GM18520 (cell line): ENCODE measurements around the gene UNKL.
A peak's percentile ranks its signal among the peaks of the same experiment; 100 is the strongest.

Source experiments
- ATAC-seq: cut with Tn5 transposase; IDR thresholded peaks from one replicate; pipeline ENCODE4 v1.9.1; 2021; ENCODE audit not compliant: unreplicated experiment

Gene UNKL

DNA sequence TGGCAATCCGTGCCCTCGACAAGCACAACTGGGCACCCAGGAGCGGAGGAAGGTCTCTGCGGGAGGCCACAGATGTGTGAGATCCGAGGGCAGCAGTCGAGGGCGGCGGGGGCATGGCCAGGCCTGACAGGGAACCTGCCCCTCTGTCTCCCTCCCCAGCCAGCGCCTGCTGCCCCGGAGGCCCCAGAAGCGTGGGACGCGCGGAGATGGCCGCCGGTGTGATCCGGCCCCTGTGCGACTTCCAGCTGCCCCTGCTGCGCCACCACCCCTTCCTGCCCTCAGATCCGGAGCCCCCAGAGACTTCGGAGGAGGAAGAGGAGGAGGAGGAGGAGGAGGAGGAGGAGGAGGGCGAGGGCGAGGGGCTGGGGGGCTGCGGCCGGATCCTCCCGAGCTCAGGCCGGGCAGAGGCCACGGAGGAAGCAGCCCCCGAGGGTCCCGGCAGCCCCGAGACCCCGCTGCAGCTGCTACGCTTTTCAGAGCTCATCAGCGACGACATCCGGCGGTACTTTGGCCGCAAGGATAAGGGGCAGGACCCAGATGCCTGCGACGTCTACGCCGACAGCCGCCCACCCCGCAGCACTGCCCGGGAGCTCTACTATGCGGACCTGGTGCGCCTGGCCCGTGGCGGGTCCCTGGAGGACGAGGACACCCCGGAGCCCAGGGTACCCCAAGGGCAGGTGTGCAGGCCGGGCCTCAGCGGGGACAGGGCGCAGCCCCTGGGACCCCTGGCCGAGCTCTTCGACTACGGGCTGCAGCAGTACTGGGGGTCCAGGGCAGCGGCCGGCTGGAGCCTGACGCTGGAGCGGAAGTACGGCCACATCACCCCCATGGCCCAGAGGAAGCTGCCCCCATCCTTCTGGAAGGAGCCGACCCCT, 18.1 kb upstream of the UNKL start:
- ATAC-seq = no peak

DNA sequence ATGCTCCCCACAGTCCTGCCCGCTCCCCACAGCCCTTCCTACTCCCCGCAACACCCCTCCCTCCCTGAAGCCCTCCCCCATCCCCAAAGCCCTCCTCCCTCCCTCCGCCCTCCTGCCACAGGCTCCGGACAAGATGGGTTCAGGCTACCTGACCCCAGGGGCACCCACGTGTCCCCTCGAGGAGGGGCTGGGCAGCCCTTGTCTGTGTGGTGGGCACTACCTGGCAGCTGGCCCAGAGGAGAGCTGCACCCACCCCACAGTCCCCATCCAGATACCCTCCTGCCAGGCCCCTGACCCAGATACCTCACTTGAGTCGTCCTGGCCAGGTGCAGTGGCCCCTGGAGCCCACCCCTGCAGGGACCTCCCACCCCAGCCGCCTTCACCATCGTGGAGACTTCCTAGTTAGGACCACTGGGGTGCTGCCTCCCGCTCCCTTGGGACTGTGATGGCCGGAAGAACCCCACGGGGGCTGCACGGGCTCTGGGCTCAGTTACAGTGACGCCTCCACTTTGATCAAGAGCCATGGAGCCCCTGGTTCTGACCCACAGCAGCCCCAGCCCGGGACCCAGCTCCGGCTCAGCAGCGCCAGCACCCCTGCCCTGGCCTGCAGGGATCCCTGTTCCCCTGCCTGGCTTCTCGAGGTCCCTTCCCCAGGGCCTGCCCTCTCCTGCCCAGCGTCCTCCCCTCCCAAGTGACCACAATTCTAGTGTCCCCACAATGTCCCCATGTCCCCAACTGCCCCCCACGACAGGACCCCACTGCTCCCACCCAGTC, 17.2 kb upstream of the UNKL start:
- no peak for ATAC-seq

DNA sequence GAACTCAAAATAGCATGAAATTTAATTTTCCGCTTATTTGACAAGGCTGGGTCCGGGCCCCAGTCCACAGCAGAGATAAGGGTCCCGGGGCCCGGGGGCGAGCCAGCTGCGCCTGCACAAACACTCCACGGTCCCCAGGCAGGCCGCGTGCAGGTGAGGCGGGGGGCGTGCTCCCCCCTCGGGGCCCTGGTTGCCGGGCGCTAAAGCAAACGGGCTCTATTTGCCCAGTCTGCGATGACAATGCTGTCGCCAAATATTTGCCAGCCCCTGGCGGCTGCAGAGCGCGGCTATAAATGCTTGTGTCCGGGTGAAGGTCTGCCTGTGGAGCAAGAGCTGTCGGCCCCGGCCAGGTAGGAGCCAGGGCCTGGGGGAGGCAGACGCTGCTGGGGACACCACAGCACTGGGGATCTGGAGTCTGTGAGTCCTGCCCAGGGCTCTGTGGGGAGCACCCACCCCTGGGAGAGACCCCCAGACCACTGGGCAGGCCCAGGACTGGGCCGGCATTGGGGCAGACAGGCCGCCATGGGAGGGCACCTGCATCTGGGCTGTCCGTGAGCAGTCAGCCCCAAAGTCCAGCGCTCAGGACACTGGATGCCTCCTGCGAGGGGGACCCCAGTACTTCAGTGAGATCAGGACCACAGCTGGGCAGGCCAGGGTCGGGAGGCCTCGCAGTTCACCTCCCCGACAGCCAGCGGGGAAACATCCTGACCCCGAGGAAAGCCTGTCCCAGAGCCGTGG, 16.4 kb upstream of the UNKL start, which contains the start of gene PERCC1:
Gene PERCC1, plus strand, starts transcription at position 320 of the 738 bp plus-strand sequence. CDS start 1,516 bp downstream, outside the sequence.
- ATAC-seq = no peak

DNA sequence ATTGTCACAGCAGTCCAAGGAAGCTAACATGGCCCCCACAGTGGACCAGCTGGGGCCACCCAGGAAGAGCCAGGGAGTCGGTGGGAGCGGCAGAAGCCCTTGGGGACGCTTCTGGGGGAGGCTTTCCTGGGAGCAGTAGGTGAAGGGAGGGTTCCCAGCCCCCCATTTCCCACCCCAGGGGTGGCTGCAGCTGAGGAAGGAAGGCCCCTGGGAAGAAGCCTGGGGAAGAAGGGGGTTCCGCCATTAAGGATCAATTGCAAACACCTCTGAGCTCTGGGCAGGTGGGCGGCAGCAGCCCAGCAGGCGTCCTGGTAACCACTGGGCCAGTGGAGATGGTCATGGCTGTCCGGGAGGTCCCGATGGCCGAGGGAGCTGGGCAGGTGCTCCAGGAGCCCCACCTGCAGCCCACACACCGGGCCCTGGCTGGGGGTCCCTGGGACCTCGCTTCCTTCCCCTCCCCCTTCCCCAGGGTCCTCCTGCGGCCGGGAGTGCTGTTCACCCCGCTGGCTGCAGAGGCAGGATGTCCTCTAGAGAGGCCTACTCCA, 15.8 kb upstream of the UNKL start:
- ATAC-seq = no peak

DNA sequence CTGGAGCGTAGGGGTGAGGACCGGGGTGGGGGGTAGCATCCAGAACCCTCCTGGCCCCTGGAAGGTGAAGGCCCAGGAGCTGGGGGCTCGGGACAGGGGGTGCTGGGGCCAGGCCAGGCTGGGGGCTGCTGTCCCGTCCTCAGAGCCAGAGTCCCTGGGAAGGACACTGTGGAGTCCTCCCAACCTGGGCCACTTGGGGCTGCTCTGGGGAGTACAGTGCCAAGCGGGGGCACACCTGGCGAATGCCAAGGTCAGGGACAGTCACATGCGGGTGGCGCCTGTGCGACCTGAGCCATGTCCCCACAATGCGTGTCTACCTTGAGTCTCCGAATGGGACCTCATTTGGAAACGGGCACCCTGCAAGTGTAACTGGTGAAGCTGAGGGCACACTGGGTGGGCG, 15.1 kb upstream of the UNKL start:
- no peak for ATAC-seq

DNA sequence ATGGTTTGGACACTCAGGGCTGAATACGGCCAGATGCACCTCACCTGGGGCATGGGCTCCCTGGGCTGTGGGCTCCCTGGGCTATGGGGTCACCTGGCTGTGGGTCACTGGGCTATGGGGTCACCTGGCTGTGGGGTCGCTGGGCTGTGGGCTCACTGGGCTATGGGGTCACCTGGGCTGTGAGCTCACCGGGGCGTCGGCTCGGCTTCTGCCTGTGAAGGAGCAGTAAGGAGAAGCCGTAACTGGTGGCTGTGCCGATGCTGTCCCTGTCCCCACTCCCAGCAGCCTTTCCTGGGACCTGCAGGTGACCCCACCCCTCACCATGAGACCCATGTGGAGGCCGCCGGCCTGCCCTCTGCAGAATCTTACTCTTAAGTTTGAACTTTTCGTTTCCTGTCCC, 14.5 kb upstream of the UNKL start:
- ATAC-seq = no peak

DNA sequence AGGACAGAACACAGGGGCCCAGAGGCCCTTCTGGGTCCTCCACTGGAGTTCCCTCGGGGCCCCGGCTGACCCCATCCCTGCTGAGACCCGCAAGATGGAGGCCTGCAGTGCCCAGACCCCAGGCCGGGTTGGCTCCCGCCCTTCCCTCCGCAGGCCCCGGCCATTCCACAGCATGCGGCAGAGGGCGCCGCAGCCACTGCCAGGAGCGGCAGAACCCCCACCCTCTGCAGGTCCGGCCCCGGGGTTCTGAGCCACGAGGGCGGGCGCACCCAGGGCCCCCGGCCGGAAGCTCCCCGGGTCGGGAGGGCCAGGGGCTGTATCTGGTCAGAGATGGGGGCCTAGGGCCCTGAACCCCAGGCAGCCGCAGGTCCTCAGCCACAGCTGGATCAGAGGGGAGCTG, 14.0 kb upstream of the UNKL start:
- ATAC-seq = no peak

DNA sequence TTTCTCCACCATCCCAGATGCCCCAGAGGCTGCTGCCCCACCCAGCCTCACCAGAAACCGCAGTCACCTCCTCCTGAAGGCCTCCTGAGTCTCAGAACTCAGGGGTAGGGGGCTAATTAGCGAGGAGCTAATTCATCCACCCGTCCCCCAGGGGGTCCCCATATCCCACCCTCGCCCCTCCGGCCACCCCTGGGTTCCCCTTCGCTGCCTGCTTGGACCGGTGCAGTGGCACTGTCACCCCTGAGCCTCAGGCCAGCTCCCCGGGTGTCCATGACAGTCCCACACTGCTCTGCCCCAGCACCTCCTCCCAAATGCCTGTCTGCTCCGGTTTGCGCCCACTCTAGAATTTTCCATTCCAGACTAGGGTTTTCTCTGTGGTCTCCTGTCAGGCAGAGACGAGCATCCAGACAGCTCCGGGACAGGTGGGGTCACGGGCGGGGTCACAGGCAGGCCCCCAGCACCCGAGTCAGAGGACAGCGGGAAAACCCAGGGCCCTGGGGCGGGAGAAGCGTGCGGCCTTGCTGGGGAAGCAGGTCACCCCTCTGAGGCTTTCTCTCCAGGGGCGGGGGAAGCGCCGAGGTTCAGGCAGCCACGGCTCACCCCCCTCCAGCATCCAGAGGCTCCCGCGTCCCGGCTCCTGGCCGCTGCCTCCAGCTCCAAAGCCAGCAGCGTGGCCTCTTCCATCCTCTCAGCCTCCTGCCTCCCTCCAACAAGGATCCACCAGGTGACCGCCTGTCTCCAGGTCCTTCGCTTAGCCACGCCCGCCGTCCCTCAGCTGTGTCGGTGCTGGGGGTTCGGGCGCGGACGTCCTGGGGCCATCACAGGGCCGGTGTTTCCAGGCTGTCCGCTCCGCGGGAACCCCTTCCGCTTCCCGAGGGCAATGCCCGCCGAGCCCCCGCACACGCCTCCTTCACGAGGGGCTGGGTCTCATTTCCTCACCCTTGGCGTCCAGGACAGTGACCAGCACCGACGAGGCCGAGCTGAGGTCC, 13.3 kb upstream of the UNKL start:
- no peak for ATAC-seq

DNA sequence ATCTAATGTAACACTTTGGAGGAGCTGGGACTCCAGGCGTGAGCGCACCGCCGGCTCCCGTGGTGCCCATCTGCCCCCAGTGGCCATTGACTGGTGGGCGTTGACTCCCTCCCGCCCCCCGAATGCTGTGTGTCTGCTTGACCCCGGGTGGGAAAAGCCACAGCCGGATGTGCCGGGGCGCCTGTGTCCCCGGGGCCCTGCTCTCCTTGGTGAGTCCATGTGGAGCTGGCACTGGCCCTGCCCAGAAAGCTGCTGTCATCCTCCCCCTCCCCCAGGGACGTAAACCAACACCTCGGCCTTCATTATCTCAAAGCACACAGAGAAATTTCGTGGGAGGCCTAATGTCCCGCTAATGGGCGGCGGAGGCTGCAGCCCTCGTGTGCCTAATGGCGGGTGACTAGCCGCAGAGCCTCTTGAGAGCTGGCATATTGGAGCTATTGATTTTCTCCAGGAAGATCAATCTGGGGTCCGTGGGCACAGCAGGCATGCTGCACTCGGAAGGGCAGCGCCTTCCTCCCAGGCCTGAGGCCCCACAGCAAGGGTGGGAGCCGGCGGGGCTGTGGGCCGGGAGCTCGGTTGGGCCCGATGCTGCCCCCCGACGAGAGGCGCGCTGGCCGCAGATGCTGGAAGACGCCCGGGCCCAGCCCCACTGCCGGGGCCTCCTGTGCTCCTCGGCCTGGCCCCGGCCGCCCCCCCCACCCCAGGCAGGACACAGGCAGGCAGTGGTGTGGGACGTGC, 12.4 kb upstream of the UNKL start:
- no peak for ATAC-seq

DNA sequence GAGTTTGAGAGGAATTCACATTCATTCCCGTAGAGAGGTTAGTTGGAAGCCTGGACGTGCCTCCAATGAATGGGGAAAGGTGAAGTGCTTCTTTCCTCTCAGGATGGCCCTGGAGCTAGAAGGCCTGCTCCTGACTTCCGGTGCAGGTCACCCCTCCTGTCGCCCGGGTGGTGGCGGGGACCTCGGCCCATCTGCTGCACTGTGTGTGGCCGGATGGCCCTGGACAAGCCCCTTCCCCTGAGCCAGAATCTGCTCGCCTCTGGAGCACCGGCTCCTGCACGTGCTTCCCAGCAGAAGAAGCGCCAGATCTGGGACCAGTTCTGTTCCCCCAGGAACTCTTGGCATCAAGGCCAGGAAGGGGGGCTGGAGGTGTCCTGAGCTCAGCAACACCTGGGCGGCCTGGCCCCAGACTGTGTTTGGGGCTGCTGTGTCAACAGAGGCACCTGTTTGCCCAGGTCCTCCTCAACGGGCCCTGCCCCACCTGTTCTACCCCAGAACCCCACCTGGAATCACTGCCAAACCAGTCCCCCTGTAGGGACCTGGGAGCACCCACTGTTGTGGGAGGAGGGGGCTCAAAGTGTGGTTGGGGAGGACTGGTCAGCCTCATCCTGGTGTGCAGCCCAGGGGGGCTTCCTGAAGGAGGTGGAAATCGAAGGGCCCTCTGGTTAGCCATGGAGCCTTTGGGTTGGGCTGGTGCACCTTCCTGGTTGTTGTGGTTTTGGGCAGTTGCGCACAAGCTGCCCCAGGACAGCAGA, 11.3 kb upstream of the UNKL start:
- ATAC-seq = no peak

DNA sequence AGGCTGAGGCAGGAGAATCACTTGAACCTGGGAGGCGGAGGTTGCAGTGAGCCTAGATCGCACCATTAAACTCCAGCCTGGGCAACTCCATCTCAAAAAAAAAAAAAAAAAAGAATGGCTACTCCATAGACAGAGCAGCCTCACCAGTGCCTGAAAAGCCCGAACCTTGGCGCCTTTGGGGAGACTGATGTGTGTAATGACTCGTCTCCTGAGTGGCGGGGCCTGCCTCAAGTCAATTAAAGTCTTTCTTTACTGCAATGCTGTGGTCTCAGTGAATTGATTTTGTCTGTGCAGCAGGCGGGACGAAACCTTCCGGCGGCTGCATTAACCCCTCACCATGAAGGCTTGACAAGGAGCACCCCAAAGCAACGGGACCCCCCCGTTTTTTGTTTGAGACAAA, 9.5 kb upstream of the UNKL start:
- ATAC-seq = no peak

DNA sequence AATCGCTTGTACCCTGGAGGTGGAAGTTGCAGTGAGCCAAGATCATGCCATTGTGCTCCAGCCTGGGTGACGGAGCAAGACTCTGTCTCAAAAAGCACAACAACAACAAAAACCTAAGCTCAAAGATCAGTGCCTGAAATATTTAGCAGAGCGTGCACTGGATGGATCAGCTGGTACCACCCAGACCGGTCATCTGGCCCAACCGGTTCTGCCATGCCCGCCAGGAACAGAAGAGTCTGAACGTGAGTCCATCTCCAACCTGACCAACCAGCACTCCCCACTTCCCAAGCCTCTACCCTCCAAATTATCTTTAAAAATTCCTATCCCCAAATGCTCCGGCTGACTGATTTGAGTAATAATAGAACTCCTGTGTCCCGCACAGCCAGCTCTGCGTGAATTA, 7.6 kb upstream of the UNKL start:
- no peak for ATAC-seq

DNA sequence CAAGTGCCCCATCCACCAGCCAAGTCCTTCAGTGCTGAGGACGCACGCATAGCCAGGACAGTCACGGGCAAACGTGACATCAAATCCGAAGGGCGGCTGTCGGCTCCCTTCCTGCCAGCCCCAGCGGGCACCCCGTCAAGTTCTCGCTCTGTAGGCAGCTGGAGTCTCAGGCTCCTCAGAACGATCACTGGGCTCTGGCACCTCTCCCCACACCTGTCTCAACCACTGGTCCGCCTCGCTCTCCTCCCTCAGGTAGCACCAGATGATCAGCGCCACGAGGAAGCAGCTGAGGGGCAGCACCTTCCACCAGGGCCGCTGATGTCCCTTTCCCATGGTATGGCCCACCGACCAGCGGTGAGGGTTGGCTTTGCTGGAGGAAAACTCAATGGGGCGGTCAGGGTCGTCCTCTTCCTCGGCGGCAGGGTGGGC, 5.6 kb upstream of the UNKL start:
- no peak for ATAC-seq

DNA sequence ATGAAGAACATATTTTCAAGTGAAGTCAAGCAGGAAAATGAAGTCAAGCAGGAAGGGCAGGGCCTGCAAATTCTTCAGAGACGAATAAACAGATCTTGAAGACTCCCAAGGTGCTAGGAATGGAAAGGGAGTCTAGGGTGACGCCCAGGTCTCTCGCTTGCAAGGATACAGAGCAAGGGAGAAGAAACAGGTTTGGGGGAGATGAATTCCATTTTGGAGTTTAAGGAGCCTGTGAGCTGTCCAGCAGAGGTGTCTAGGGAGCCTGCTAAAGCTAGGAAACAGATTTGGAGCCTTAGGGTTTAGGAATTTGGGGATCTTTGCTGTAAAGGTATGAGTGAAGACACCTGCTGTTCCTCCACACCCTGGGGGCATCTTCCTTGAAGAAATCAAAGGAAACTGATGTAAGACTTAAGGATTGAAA, 2.0 kb upstream of the UNKL start:
- no peak for ATAC-seq

DNA sequence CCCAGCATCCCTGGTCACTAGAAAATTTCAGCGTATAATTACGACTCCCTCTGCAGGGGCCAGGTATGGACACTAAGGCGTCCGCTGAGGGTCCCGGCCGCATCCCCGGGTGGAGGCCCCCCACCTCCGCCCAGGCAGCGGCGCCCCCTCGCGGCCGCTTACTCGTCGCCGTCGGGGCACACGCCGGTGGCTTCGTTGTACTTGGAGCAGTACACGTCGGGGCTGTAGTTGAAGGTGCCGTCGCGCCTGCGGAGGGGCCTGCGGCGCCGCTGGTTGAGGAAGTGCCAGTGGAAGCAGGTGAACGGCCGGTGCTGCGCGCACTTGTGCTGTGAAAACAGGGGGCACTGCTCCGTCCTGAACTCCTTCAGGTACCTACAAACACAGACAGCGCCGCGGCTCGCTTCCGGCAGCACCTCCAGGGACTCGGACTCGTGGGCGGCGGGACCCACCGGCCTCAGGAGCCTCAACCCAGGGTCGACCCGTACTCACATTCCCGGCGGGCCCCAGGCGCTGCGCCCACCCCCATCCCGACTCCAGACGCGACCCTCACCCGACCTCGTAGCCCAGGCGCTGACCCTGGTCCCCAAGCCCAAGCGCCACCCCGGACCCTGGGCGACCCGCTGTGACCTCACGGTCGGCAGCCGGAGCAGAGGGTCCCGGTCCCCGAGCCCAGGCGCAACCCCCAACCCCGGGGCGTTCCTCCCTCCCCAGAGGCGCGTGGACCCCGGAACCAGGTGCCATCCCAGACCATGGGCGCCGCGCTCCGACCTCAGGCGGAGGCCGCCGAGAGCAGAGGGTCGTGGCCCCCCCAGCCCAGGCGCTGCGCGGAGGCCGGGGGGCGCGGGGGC, 596 bp downstream of the UNKL start:
- ATAC-seq = peak; percentile 4

DNA sequence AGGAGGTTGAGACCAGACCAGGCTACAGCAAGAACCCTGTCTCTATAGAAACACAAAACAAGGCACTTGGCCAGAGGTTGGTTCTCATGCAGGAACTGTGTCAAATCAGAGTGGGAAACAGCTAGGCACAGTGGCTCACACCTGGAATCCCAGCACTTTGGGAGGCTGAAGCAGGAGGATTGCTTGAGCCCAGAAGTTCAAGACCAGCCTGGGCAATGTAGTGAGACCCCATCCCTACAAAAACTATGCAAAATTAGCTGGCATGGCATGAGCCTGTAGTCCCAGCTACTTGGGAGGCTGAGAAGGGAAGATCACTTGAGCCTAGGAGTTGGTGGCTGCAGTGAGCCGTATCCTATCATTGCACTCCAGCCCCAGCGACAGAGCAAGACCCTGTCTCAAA, 1.7 kb downstream of the UNKL start:
- ATAC-seq = no peak

DNA sequence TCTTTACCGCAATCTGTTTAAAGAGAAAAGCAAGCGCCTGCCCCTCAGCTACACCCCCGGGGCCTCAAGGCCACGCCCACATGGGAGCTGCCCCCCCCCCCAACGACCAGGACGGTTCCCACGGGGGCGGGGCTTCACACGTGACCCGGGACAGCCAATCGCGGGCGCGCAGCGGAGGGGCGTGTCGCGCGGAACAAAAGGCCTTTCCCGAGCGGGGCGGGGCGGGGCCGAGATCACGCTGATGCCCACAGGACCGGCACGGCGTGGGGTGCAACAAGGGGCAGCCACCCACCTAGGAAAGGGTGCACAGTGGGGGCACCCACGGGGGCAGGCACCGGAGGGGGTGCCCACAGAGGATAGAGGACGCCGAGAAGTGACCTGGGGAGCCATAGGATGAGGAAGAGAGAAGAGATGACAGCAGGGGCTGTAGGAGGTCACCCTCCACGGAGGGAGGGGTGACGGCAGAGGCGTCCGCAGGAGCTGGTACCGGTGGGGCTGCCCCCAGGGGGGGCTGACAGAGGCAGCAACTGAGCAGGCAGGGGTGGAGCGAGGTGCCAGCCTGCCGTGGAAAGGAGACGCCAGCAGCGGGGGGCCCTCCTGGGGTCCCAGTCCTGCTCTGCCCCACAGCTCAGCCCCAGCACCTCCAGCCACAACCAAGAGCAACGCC, 6.2 kb downstream of the UNKL start:
- ATAC-seq = peak; percentile 54
